Endothelial cell of umbilical vein (primary cell): ENCODE measurements around the gene CACNB4. TPM values are rescaled to one million over a fixed set of nuclear protein-coding genes. Genes with fewer than 3 reads are reported as not detected.

Source experiments
- BruUV-seq: library from RNA; stranded (reverse); fragments of 400-500 nt; replicated peaks from 2 replicates; lab custom pipeline; 2021; lab: Mats Ljungman, UMichigan
- CTCF ChIA-PET: fragments of 300-600, 350-600 bp; sonication (Branson Sonifier 250); formaldehyde crosslinking; loops from one replicate; lab custom pipeline; 2021; ENCODE audit warnings: antibody characterized with exemption, inconsistent platforms; lab: Charles Lee
- POLR2A ChIA-PET: fragments of 300-600, 350-600 bp; sonication (Branson Sonifier 250); formaldehyde crosslinking; loops from one replicate; lab custom pipeline; 2021; ENCODE audit warnings: antibody characterized with exemption, inconsistent platforms; lab: Charles Lee
- DNase-seq: peaks from one replicate; pipeline ENCODE4 v3.0.0-alpha.2; 2011; ENCODE audit warnings: low read depth, low spot score
- FAIRE-seq: peaks from 2 replicates; lab custom pipeline; 2011; peaks lifted over from hg19 to GRCh38; lab: Jason Lieb, UNC
- H2AFZ ChIP-seq: 2 replicates; pipeline ENCODE4 v1.6.0; 2012; ENCODE audit warnings: low read depth, low read length, control low read depth, inconsistent platforms
- H3K27ac ChIP-seq: 2 replicates; pipeline ENCODE4 v1.5.1; 2011; ENCODE audit warnings: low read depth, mild to moderate bottlenecking, control low read depth, low read length, moderate library complexity; ENCODE audit not compliant: insufficient read depth
- H3K27me3 ChIP-seq, 2 experiments: 2 replicates each; pipeline versions ENCODE4 v1.6.0 to v1.6.1; 2011; ENCODE audit warnings: low read length in 2 of 2, mixed read lengths in 1 of 2; ENCODE audit not compliant: control insufficient read depth in 2 of 2, insufficient read depth in 2 of 2
- H3K36me3 ChIP-seq, 2 experiments: 2 replicates in 1 of 2; 3 replicates in 1 of 2; pipeline ENCODE4 v1.5.1; 2011; ENCODE audit warnings: low read length in 2 of 2, mild to moderate bottlenecking in 1 of 2, moderate library complexity in 1 of 2; ENCODE audit not compliant: control insufficient read depth in 2 of 2, insufficient read depth in 2 of 2; ENCODE audit errors: extremely low read depth in 1 of 2
- H3K4me1 ChIP-seq: 3 replicates; pipeline ENCODE4 v1.5.1; 2011; ENCODE audit warnings: mild to moderate bottlenecking, low read length; ENCODE audit not compliant: control insufficient read depth, insufficient read depth; ENCODE audit errors: extremely low read depth
- H3K4me2 ChIP-seq: 2 replicates; pipeline ENCODE4 v1.6.1; 2011; ENCODE audit warnings: low read length, control low read depth, mixed read lengths; ENCODE audit not compliant: insufficient read depth
- H3K4me3 ChIP-seq, 3 experiments: fragments of 200-600 bp in 1 of 3; sonication (generic), shearing (Covaris generic) in 1 of 3; replicated peaks in 1 of 3; 2 replicates each; pipeline ENCODE4 v1.5.1; 2011 to 2016; ENCODE audit warnings: control low read depth in 3 of 3, low read length in 3 of 3, mild to moderate bottlenecking in 2 of 3, inconsistent platforms in 1 of 3, low read depth in 1 of 3, moderate library complexity in 1 of 3; ENCODE audit not compliant: insufficient read depth in 1 of 3
- H3K79me2 ChIP-seq: 2 replicates; pipeline ENCODE4 v1.6.0; 2012; ENCODE audit warnings: low read length, inconsistent platforms; ENCODE audit not compliant: control insufficient read depth, insufficient read depth
- H3K9ac ChIP-seq: replicated peaks from 2 replicates; pipeline ENCODE3; 2011; ENCODE audit warnings: low read length, control low read depth; ENCODE audit not compliant: insufficient read depth; ENCODE audit errors: extremely low read depth
- H3K9me1 ChIP-seq: replicated peaks from 3 replicates; pipeline ENCODE4 v1.6.0; 2011; ENCODE audit warnings: mild to moderate bottlenecking, low read length; ENCODE audit not compliant: control insufficient read depth, insufficient read depth; ENCODE audit errors: extremely low read depth
- H3K9me3 ChIP-seq: replicated peaks from 2 replicates; pipeline ENCODE4 v1.5.1; 2012; ENCODE audit warnings: low read length, inconsistent platforms; ENCODE audit not compliant: control insufficient read depth, insufficient read depth
- H4K20me1 ChIP-seq: replicated peaks from 2 replicates; pipeline ENCODE3; 2011; ENCODE audit warnings: mild to moderate bottlenecking, low read length; ENCODE audit not compliant: control insufficient read depth, insufficient read depth; ENCODE audit errors: extremely low read depth
- CTCF ChIP-seq, 2 donors: IDR thresholded peaks; 1 replicate in 1 of 2; 2 replicates in 1 of 2; pipeline ENCODE4 v1.5.1; 2011; ENCODE audit warnings: low read length in 2 of 2, mild to moderate bottlenecking in 2 of 2, moderate library complexity in 2 of 2, control low read depth in 1 of 2, inconsistent platforms in 1 of 2, low read depth in 1 of 2; ENCODE audit not compliant: insufficient read depth in 1 of 2; ENCODE audit errors: extremely low read depth in 1 of 2
- EZH2 ChIP-seq: IDR thresholded peaks from 2 replicates; pipeline ENCODE4 v1.6.1; 2012; ENCODE audit warnings: borderline replicate concordance, low read depth, mild to moderate bottlenecking, moderate library complexity, low read length, inconsistent platforms; ENCODE audit not compliant: severe bottlenecking
- FOS ChIP-seq: IDR thresholded peaks from 2 replicates; pipeline ENCODE4 v1.6.1; 2011; ENCODE audit warnings: mild to moderate bottlenecking, low read length, moderate library complexity, borderline replicate concordance; ENCODE audit not compliant: insufficient read depth
- GATA2 ChIP-seq: IDR thresholded peaks from 2 replicates; pipeline ENCODE4 v1.7.0; 2011; ENCODE audit warnings: low read depth, mild to moderate bottlenecking, moderate library complexity, mixed read lengths, low read length; ENCODE audit not compliant: insufficient read length, insufficient read depth
- JUN ChIP-seq: IDR thresholded peaks from 2 replicates; pipeline ENCODE4 v1.6.1; 2011; ENCODE audit warnings: borderline replicate concordance, low read depth; ENCODE audit not compliant: insufficient read length, insufficient read depth
- MAX ChIP-seq: IDR thresholded peaks from 2 replicates; pipeline ENCODE4 v1.6.1; 2011; ENCODE audit not compliant: insufficient read depth, insufficient read length
- MYC ChIP-seq: IDR thresholded peaks from one replicate; pipeline ENCODE4 v1.6.1; 2011; ENCODE audit warnings: mild to moderate bottlenecking, low read depth, low read length
- POLR2A ChIP-seq: IDR thresholded peaks from 2 replicates; pipeline ENCODE4 v1.6.1; 2012; ENCODE audit warnings: low read depth, mild to moderate bottlenecking, control low read depth, low read length
- POLR2AphosphoS5 ChIP-seq: IDR thresholded peaks from 2 replicates; pipeline ENCODE4 v1.6.1; 2012; ENCODE audit warnings: low read depth, mild to moderate bottlenecking, control low read depth, low read length, moderate library complexity; ENCODE audit not compliant: insufficient read depth
- dilution Hi-C: fragments of 300-500 bp; cut with MboI; formaldehyde crosslinking; loops from one replicate; pipeline ENCODE4 v1.15.0; 2019; ENCODE audit warnings: low sequenced_read_pairs; ENCODE audit not compliant: extremely low pct_ligation_motif_present
- intact Hi-C: fragments of 100-400 bp; cut with micrococcal nuclease; formaldehyde crosslinking; loops from one replicate; pipeline ENCODE4 v1.10.0; 2022
- polyA plus RNA-seq, 4 experiments: library from polyadenylated mRNA; depleted of rRNA in 3 of 4; stranded (reverse) in 3 of 4; unstranded in 1 of 4; fragments of >200 nt; gene quantifications; 2 replicates each; pipeline versions ENCODE4 v1.2.1 to v1.2.3, GENCODE V29; 2011 to 2012; ENCODE audit warnings: missing spikeins in 1 of 4
- total RNA-seq: library from RNA; stranded (reverse); gene quantifications from 2 replicates; pipeline ENCODE4 v1.2.3, GENCODE V29; 2021

The CACNB4 gene
- total and polyA plus RNA-seq, 2 donors (not counting 3 experiments of a cell fraction or from before 2014, with no cell fraction given): 0.23 to 0.58 TPM

- no peak for DNase-seq
- Histone ChIP-seq H3K9me1 (no peaks in the 10 kb centered on the region), H3K4me2 (no peak overlapping the region), H4K20me1 (no peaks in the 10 kb centered on the region), H3K36me3 (no peaks in the 10 kb centered on the region), H3K27me3 (peaks cover 2 to 14% of the 10 kb centered on the region in 2 experiments), H3K4me3 (no peak overlapping the region), H3K9ac (no peak overlapping the region), H3K27ac (no peak overlapping the region), H2AFZ (no peak overlapping the region), H3K4me1 (no peaks in the 10 kb centered on the region), H3K9me3 (no peaks in the 10 kb centered on the region), H3K79me2 (no peaks in the 10 kb centered on the region)
- TF ChIP-seq POLR2AphosphoS5 (no peak), FOS (no peak), MAX (no peak), POLR2A (no peak), MYC (no peak), JUN (no peak), EZH2 (no peak), CTCF (IDR thresholded peaks at IDR 0.05; ENCODE audit: extremely low read depth in 1 of 2, insufficient read depth in 1 of 2, low read depth in 1 of 2, low read length in 2 of 2) (no peak), GATA2 (no peak)
- FAIRE-seq: no peak
- intact Hi-C loops (no loop called here), dilution Hi-C loops (no loop called here)
- POLR2A ChIA-PET: no interaction called here
- CTCF ChIA-PET: interaction anchor here (1.2 to 2.5 kb wide), 3 partner anchors 10 to 25 kb away, joined by 3 to 5 read pairs (median 4); no protein-coding TSS in a partner anchor
- BruUV-seq: no TSS peak
Observed at GRCh38 chr2:151973013-151973900, 125.6 kb downstream of the CACNB4 start.
